Measurements from ENCODE around the gene RBMS3. TPM values are rescaled to one million over a fixed set of nuclear protein-coding genes. Genes with fewer than 3 reads are reported as not detected.

The RBMS3 gene
- total and polyA plus RNA-seq, 2 of the 8 experiments (the other 6 are each of a cell fraction or from before 2014, with no cell fraction given) = 3.7 to 6.9 TPM

- Histone ChIP-seq H2AFZ (ENCODE audit: low read length) (no peak overlapping the region), H2BK20ac (ENCODE audit: low read length) (no peak overlapping the region), H3K23me2 (ENCODE audit: low read depth, low read length) (no peaks in the 10 kb centered on the region), H3K23ac (ENCODE audit: insufficient read length) (no peak overlapping the region), H3K14ac (ENCODE audit: insufficient read length) (no peak overlapping the region), H3K4me3 (ENCODE audit: extremely low read depth in 1 of 4, insufficient read depth in 2 of 4, low read depth in 3 of 4, low read length in 4 of 4) (peak overlapping the region in 1 of 4 experiments; percentile 38; a peak in 1 of 8 replicates), H3K9ac (replicated peaks in 1 of 4; ENCODE audit: extremely low read depth in 1 of 4, low read depth in 3 of 4, low read length in 3 of 4) (no peak overlapping the region), H3K56ac (replicated peaks; ENCODE audit: insufficient read length, low read depth, low read length) (no peak overlapping the region), H3K4ac (replicated peaks; ENCODE audit: insufficient read length, low read depth, low read length) (no peak overlapping the region), H4K91ac (replicated peaks; ENCODE audit: insufficient read length, low read length) (no peak overlapping the region), H2BK5ac (ENCODE audit: low read depth, low read length) (peak overlapping the region; percentile 82; the same call in 1 of the 2 replicates), H3K4me1 (replicated peaks in 1 of 4; ENCODE audit: control insufficient read depth in 3 of 4, insufficient read depth in 4 of 4, low read length in 3 of 4) (peaks cover 0 to 21% (median 4%) of the 10 kb centered on the region in 4 experiments; a peak in 4 of 7 replicates), H3K9me3 (ENCODE audit: insufficient read depth in 2 of 2, low read depth in 1 of 2, low read length in 1 of 2) (no peaks in the 10 kb centered on the region; a peak in 1 of 4 replicates), H3K27ac (ENCODE audit: low read depth, low read length) (no peak overlapping the region), H4K5ac (ENCODE audit: insufficient read length, low read depth, low read length) (no peak overlapping the region), H4K8ac (ENCODE audit: extremely low read depth, insufficient read depth, low read length) (no peak overlapping the region), H2BK12ac (ENCODE audit: low read depth, low read length) (no peak overlapping the region), H3K79me2 (ENCODE audit: control insufficient read depth in 1 of 2, insufficient read depth in 2 of 2, low read length in 2 of 2) (no peaks in the 10 kb centered on the region), H4K20me1 (replicated peaks in 1 of 2; ENCODE audit: control insufficient read depth in 1 of 2, insufficient read depth in 2 of 2, low read length in 2 of 2) (no peaks in the 10 kb centered on the region), H3K27me3 (replicated peaks in 1 of 4; ENCODE audit: control insufficient read depth in 3 of 4, extremely low read depth in 1 of 4, insufficient read depth in 3 of 4, low read length in 3 of 4) (no peaks in the 10 kb centered on the region), H3K79me1 (ENCODE audit: low read depth, low read length) (no peaks in the 10 kb centered on the region), H2BK15ac (ENCODE audit: low read length) (no peak overlapping the region), H3K18ac (ENCODE audit: extremely low read depth, low read length) (no peak overlapping the region), H2AK5ac (ENCODE audit: low read depth, low read length) (no peak overlapping the region), H2BK120ac (replicated peaks; ENCODE audit: low read depth, low read length) (no peak overlapping the region), H3K4me2 (ENCODE audit: insufficient read depth in 1 of 2, low read depth in 2 of 2, low read length in 2 of 2) (peak overlapping the region; percentile 3 to 44; a peak in 3 of 4 replicates), H3K36me3 (ENCODE audit: control insufficient read depth in 2 of 4, insufficient read depth in 4 of 4, low read length in 3 of 4) (no peaks in the 10 kb centered on the region)
- DNase-seq (ENCODE audit: low read depth in 1 of 2, low spot score in 2 of 2) (peak in 1 of 2 experiments; percentile 57), FAIRE-seq (peak; percentile 99)
- ChIA-PET CTCF (ENCODE audit: partially characterized antibody) (interaction anchor here (0.7 to 2.4 kb wide), 3 partner anchors 8 to 63 kb away, joined by 3 to 7 read pairs (median 4); no protein-coding TSS in a partner anchor), POLR2A (ENCODE audit: partially characterized antibody) (interaction anchor here (2.0 kb wide), 1 partner anchor 10 kb away, joined by 12 read pairs; no protein-coding TSS in a partner anchor)
- TF ChIP-seq RAD21 (IDR thresholded peaks at IDR 0.05 in 1 of 2, conservative IDR thresholded peaks at IDR 0.05 in 1 of 2; ENCODE audit: low read depth in 2 of 2, low read length in 2 of 2) (peak in 1 of 2 experiments; percentile 15; a peak in 1 of 4 replicates), RXRA (IDR thresholded peaks at IDR 0.05; ENCODE audit: insufficient read depth, low read depth, low read length) (no peak), HDAC2 (IDR thresholded peaks at IDR 0.05; ENCODE audit: borderline replicate concordance in 1 of 2, low read depth in 2 of 2, low read length in 2 of 2) (peak; percentile 79 to 99; a peak in 2 of 4 replicates), ASH2L (IDR thresholded peaks at IDR 0.05; ENCODE audit: low read length) (peak; percentile 100), CHD1 (IDR thresholded peaks at IDR 0.05; ENCODE audit: low read depth, low read length) (no peak), BCL11A (IDR thresholded peaks at IDR 0.05; ENCODE audit: low read depth in 2 of 2, low read length in 2 of 2) (peak; percentile 42 to 94), EP300 (IDR thresholded peaks at IDR 0.05; ENCODE audit: borderline replicate concordance in 1 of 2, low read depth in 2 of 2, low read length in 2 of 2) (peak in 1 of 2 experiments; percentile 97; a peak in 2 of 3 replicates), CHD2 (IDR thresholded peaks at IDR 0.05; ENCODE audit: low read length) (peak; percentile 40; the same call in 1 of the 2 replicates), KDM4A (IDR thresholded peaks at IDR 0.05; ENCODE audit: low read depth, low read length, severe bottlenecking) (no peak), TAF1 (IDR thresholded peaks at IDR 0.05; ENCODE audit: low read depth, low read length) (no peak), FOSL1 (IDR thresholded peaks at IDR 0.05; ENCODE audit: insufficient read depth, low read depth, low read length) (no peak), RNF2 (IDR thresholded peaks at IDR 0.05; ENCODE audit: borderline replicate concordance, low read depth, low read length, missing control alignments, poor library complexity, severe bottlenecking) (no peak), BRCA1 (IDR thresholded peaks at IDR 0.05; ENCODE audit: low read depth, low read length) (no peak)
Observed at GRCh38 chr3:29475854-29476253, 195.0 kb downstream of the RBMS3 start.
